ENCODE data around the gene SLC6A7.
"Not testable (repeated sequence)": the region's sequence is repeated elsewhere in the genome, so short reads cannot be mapped to it uniquely, and the experiment has no call there.

Gene SLC6A7

DNA sequence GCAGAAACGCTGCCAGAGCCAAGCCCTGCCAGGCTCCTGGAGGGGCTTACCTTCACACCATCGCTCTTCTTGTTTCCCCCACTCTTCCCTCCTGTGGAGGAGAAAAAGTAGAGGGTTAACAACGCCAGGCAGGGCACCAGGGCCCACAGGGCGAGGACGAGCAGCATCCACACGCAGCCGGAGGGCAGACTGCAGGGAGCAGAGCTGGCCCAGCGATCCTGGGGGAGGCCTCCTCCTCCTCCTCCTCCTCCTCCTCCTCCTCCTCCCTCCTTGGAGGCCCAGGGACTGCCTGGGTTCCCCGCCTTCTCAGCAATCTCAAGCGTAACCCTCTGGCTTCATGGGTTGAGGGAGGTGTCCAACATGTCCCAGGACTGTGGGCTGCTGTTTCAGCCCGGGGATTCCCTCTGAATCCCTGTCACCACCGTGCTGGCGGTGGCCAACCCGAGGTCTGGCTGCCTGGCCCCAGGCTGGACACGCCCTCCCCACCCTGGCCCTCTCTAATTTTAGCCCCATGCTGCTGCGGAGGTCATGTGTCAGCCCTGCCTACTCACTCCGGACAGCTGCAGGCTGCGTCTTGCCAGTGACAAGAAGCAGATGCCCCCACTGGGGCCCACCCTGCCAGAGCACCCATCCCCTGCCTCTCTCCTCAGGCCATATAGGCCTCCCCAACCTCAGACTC lies 55.4 kb downstream of the SLC6A7 start:
- DNase-seq = no peak

DNA sequence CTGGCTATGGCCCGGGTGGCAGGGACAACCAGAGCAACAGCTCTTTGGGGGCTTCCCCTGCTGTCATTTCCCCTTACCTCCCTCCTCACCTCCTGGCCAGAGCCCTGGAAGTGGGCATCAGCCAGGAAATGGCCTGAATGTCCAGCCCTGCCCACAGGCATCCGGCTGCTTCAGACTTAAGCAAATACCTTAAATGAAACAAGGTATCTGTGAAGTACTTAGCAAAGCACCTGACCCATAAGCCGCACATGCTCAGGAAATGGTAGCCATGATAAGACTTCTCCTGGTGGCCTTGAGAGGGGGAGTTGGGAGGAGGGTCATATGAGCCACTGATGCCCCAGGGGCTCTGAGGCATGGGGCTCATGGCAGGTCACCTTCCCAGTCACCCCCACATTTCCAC lies 55.9 kb downstream of the SLC6A7 start:
- no peak for DNase-seq

DNA sequence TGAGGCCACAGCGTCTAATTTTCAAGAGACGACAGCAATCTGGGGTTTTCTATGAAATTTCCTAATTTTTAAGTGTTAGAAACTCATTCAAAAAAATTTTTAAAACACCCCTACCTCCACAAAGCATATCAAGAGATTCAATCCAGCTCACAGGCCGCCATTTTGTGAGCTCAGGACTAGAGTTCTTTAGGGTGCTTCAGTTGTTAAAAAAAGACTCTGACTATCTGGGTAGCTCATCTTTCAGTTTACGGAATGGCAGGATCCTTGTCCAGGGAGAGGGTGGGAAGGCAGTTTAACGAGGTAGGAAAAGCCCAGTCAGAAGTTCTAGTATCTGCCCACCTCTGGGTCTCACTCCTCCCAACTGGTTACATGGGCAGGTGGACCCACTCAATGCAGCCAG lies 56.6 kb downstream of the SLC6A7 start:
- no peak for DNase-seq

DNA sequence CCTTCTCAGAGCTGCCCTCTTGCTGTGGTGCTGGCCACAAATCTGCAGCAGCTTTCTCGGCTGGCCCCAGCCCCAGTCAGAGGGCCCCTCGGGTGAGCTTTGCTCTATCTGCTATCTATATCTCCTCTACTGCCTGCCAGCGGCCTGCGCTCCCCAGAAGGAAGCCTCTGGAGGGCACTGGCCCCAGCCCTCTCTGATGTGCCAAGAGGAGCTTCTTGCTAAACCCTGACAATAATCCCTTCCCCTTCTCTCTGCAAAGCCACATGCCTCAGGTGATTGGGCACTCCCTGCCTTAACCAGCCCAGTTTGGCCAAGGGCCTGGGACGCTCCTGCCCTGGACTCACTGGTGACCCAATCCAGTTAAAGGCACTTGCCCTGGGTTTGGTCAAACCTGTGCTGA lies 57.0 kb downstream of the SLC6A7 start:
- no peak for DNase-seq

DNA sequence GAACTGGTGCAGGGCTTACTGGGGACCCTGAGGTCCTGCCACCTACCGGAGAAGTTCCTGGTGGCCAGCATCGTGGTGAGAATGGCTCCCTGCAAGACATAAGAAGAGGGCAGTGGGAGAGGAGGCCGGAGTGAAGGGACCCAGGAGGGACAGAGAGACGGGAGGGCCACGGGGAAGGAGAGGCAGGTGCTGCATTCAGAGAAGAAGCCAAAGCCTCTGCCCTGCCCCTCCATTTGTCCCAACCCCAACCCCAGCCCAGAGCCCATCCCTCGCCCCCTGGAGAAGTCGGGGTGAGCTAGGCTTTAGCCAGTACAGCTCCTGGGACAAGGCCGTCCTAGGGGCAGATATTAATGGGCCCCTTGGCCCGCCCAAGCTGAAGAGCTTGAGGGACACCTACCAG lies 57.9 kb downstream of the SLC6A7 start:
- DNase-seq = no peak

DNA sequence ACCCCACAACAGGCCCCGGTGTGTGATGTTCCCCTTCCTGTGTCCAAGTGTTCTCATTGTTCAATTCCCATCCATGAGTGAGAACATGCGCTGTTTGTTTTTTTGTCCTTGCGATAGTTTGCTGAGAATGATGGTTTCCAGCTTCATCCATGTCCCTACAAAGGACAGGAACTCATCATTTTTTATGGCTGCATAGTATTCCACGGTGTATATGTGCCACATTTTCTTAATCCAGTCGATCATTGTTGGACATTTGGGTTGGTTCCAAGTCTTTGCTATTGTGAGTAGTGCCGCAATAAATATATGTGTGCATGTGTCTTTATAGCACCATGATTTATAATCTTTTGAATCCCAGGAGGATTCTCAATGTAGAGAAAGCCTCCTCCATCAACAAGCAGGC lies 58.6 kb downstream of the SLC6A7 start:
- not testable (repeated sequence) for DNase-seq

DNA sequence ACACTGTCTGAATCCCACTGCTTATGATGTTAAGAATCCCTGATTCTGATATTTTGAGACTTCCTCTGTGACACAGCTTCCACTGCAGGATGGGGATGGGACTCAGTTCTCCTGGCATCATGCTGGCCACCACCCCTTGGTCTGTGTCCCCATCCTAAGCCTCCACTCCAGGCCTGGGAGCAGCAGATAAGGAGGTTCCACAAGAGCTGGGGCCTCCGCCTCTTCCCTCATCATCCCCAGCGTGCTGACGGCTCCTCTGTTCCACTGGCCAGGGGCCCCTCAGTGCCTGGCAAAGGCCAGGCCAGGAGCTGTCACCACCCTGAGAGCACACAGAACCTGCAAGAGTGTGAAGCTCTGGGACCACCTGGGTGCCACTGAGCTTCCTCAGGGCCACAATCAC lies 59.1 kb downstream of the SLC6A7 start:
- no peak for DNase-seq

DNA sequence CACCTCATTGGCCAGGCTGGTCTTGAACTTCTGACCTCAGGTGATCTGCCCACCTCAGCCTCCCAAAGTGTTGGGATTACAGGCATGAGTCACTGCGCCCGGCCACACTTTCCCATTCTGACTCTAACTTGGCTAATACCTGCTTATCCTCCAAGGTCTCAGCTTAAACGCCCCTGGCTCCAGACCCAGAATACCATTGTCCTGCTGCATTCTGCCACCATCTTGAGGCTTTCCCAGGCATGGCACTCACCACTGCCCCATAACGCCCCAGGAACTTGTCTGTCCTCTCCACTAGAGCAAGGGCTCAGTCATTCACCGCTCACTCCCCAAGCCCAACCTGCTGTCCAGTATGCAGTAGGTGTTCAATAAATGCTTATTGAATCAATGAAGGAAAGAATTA lies 59.9 kb downstream of the SLC6A7 start:
- no peak for DNase-seq

DNA sequence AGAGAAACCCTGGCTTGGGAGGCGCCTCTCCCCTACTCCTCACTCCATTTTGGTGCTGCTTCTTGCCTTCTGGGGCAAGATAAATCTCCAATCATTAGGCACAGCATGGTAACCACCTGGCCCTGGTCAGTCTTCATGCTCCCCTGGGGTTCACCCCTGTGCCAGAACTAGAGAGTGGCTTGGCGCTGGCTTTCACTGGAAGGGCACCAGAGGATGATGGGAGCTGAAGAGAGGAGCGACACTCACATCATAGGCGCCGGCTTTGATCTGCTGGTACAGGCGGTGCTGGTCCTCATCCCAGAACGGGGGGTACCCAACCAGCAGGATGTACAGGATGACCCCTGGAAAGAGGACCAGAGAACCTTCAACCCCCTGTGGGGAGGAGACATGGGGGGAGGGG lies 61.6 kb downstream of the SLC6A7 start:
- DNase-seq = no peak

DNA sequence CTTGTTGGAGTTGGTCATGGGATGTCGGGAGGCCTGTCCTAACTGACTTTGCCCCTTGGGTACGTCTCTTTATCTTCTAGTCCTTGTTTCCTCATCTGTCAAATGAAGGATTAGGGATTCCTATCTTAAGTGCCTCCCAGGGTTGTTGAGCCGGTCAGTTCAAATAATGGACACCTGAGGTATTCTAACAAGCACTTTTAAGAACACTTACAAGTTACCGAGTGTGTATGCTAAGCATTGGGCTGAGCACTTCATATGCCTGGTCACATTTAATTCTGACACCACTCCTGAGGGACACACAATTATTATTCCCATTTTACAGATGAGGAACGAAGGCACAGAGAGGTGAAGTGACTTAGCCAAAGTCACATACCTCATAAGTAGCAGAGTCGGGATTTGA lies 62.6 kb downstream of the SLC6A7 start:
- DNase-seq = no peak

DNA sequence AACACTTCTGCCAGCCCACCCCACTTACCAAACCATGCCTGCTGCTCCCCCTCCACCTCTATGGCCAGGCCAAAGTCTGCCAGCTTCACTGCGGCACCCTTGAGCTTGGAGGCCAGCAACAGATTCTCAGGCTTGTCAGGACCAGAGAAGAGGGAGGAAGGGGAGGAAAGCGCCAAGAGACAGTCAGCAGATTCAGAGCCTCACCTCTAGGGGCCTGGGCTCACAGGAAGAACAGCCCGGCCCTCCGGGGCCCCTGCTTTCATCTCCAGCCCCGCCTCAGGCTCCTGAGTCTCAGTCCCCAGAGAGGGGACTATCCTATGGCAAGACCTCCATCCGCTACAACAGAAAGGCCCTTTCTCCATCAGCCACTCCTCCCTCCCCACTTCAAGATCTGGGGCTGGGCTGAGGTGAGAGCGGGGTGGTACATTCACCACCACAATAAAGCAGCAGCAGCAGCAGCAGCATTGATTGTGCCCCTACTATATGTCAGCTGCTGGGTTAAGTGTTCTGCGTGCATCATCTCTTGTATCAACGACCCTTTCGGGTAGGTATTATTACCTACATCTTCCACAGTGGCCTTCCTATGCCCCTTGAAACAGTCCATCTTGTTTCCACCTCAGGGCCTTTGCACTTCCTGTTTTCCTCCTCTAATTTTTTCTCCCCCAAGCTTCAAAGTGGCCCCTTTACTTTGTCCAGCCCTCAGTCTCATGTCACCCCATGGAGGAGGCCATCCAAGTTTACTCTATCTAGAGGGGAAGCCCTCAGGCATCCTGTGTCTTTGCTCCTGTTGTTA lies 63.8 kb downstream of the SLC6A7 start:
- DNase-seq = no peak

DNA sequence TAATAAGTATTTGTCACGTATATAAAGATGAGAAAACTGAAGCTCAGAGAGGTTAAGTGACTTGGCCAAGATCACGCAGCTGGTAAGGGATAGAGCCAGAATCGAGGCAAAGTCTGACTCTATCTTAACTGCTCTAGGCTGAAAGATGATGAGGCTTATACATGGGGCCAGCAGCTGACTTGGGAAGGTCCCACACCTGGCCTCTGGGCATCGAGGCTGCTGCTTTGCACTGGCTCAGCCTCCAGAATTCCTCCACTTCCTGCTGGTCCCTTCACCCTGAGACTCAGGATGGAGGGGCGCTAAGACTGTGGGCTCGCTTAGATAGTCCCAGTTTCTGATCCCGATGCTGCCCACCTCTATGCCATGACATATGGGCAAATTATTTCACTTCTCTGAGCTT lies 64.5 kb downstream of the SLC6A7 start:
- DNase-seq = no peak

DNA sequence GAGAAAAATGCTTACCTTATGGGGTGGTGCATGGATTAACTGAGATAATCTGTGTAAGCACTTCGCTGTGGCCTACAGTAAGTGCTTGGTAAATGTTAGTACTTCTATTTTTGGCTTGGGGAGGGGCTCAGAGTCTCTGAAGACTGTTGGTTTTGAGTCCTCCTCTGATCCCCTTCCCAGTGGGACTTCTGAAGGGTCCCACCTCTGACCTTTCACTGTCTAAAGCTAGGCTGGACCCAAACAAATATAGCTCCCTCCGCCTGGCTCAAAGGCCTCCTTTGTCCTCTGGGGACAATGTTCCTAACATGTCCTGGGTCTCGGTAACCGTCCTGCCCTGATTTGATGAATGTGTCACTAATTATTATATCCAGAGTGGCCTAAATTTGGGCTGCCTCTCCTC lies 64.9 kb downstream of the SLC6A7 start:
- no peak for DNase-seq

DNA sequence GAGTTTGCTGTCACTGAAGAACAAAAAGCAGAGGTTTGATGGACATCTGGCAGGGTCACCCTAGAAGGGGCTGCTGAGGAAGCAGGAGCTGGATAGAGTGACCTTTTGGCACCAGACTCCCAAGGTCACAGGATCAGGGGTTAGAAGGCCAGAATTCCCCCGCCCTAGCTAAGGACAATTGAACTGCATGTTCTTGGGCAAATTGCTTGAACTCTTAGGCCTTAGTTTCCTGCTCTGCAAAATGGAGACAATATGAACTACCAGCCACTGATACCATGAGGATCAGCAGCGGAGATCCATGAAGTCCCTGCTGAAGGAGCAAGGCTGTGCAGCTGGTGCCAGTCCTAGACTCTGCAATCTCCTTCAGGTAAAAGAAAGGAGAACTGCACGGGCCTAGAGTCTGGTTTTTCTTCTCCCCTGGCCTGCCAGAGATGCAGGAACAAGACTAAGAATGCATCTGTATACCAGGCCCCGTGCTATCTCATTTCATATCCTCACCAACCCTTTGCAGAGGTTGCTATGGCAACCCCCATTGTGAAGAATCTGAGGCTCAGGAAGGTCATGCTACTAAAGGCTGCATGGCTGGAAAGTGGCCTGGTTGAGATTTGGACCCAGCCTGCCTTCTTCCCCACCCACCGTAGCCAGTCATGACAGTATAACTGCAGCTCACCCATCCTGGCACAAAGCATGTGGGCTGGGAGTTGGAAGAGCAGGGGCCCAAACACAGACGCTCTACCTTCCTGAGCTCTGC lies 66.0 kb downstream of the SLC6A7 start:
- DNase-seq = no peak

DNA sequence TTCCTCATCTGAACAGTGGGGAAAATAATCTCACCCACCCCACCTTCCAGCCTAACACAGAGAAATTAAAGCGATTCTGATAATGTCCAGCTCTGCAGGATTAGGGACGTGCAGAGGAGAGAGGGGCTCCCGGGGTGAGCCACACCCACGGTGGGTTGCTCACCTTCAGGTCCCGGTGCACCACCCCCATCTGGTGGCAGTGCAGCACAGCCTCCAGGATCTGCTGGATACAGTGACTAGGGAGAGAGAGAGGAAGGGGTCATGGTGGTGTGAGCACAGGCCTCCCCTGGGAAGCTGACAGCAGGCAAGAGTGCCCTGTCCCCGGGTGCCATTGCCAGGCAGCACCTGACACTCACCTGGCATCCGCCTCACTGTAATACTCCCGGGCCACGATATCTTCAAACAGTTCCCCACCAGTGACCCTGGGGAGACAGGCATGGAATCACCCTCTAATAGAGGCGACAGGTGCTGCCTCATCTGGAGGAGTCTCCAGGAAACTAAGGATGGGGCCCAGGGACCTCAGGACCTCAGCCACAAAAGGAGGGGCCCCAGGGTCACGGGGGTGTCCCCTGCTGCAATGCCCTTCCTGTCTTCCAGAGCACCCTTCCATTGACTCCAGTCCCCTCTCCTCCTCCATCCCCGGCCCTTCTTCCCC lies 66.7 kb downstream of the SLC6A7 start:
- no peak for DNase-seq

DNA sequence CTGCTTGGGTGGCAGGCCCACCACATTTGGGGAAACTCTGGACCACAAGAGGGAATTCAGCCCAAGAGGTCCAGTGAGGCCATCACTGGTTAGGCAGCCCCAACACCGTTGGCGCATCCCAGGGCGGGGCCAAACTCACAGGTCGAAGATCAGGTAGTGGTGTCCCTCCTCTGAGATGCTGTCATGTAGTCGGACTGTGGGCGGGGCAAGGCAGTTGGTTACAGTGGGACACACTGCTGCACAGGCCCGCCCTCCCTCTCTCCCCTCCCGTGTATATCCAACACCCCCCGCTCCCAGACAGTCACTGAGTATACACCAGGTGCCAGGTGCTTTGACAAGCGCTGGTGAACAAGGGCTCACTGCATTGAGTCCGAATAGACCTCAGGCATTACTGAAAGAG lies 67.6 kb downstream of the SLC6A7 start:
- DNase-seq = no peak

DNA sequence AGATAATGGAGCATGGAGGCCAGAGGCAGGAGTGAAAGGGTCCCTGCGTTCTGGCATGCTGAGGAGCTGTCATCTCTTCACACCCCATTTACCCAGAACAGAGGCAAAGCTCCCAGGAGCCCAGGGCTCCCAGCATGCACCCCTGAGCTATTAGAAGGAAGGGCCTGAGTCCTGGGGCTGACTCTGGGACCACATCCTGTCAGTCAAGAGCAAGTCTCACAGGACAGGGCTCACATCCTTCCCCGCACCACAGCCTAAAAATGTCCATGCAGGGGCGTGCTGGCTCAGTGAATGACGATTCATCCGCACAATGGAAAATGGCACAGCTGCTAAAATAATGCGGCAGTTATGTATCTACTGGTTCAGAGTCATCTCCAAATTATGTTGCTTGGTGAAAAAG lies 68.3 kb downstream of the SLC6A7 start:
- DNase-seq = no peak

Measured in CD4-positive, alpha-beta T cell treated with Interleukin-17A for 1 hour (primary cell).